T-cell (primary cell): ENCODE measurements around the gene MIPOL1. TPM values are rescaled to one million over a fixed set of nuclear protein-coding genes. Genes with fewer than 3 reads are reported as not detected.

Experiments used
- ATAC-seq, 4 experiments: fragments of 200-7000 bp in 3 of 4; fragments of 150-1000 bp in 1 of 4; cut with Tn5 transposase; replicated peaks in 1 of 4; 1 replicate in 3 of 4; 2 replicates in 1 of 4; pipeline ENCODE4 v1.10.0; 2021; ENCODE audit warnings: moderate library complexity in 3 of 4, mild to moderate bottlenecking in 2 of 4, moderate number of reproducible peaks in 1 of 4
- CTCF ChIA-PET, 2 donors: fragments of 300-600 bp; sonication (Branson Sonifier 250); formaldehyde crosslinking; loops; one replicate each; lab custom pipeline; 2022; ENCODE audit warnings: antibody characterized with exemption in 2 of 2; lab: Charles Lee
- POLR2A ChIA-PET, 2 donors: fragments of 300-600 bp; sonication (Branson Sonifier 250); formaldehyde crosslinking; loops; one replicate each; lab custom pipeline; 2022; ENCODE audit warnings: antibody characterized with exemption in 2 of 2; lab: Charles Lee
- DNase-seq, 35 experiments: peaks; one replicate each; pipeline versions ENCODE4 v3.0.0 to v3.0.0-alpha.2; 2013 to 2023
- H3K27ac ChIP-seq: one replicate; pipeline ENCODE4 v1.5.1; 2013; ENCODE audit warnings: low read length
- H3K27me3 ChIP-seq, 2 experiments: replicated peaks in 1 of 2; 1 replicate in 1 of 2; 2 replicates in 1 of 2; pipeline versions ENCODE4 v1.6.1 to v1.7.0; 2013; ENCODE audit warnings: low read length in 1 of 2, mixed read lengths in 1 of 2; ENCODE audit not compliant: control insufficient read depth in 2 of 2, insufficient read depth in 2 of 2; ENCODE audit errors: extremely low read depth in 1 of 2
- H3K36me3 ChIP-seq, 2 donors: 1 replicate in 1 of 2; 2 replicates in 1 of 2; pipeline versions ENCODE4 v1.6.1 to v1.7.0; 2013; ENCODE audit warnings: low read length in 1 of 2; ENCODE audit not compliant: control insufficient read depth in 2 of 2, insufficient read depth in 1 of 2; ENCODE audit errors: extremely low read depth in 1 of 2
- H3K4me1 ChIP-seq, 2 experiments: 1 replicate in 1 of 2; 2 replicates in 1 of 2; pipeline versions ENCODE4 v1.6.1 to v1.7.0; 2013; ENCODE audit warnings: low read length in 2 of 2, mixed read lengths in 1 of 2; ENCODE audit not compliant: insufficient read depth in 2 of 2, control insufficient read depth in 1 of 2; ENCODE audit errors: extremely low read depth in 1 of 2
- H3K4me3 ChIP-seq, 2 donors: 1 replicate in 1 of 2; 2 replicates in 1 of 2; pipeline versions ENCODE4 v1.5.1 to v1.7.0; 2013; ENCODE audit warnings: mild to moderate bottlenecking in 2 of 2, low read length in 1 of 2, moderate library complexity in 1 of 2; ENCODE audit not compliant: control insufficient read depth in 1 of 2; ENCODE audit errors: extremely low read depth in 1 of 2
- H3K9me3 ChIP-seq: 2 replicates; pipeline ENCODE4 v1.7.0; 2013
- H3K27ac Mint-ChIP-seq, 2 donors: one replicate each; pipeline ENCODE4 v1.8.0; 2020 to 2021; ENCODE audit warnings: mild to moderate bottlenecking in 2 of 2, mixed read lengths in 2 of 2
- H3K27me3 Mint-ChIP-seq, 2 donors: one replicate each; pipeline ENCODE4 v1.8.0; 2021 to 2022; ENCODE audit warnings: mixed read lengths in 2 of 2
- H3K36me3 Mint-ChIP-seq: one replicate; pipeline ENCODE4 v1.8.0; 2021; ENCODE audit warnings: mixed read lengths
- H3K4me1 Mint-ChIP-seq, 3 donors: one replicate each; pipeline ENCODE4 v1.8.0; 2020 to 2022; ENCODE audit warnings: mixed read lengths in 3 of 3, mild to moderate bottlenecking in 1 of 3
- H3K4me3 Mint-ChIP-seq, 3 donors: one replicate each; pipeline ENCODE4 v1.8.0; 2020 to 2022; ENCODE audit warnings: mild to moderate bottlenecking in 3 of 3, mixed read lengths in 3 of 3, moderate library complexity in 3 of 3
- H3K9me3 Mint-ChIP-seq, 3 donors: one replicate each; pipeline ENCODE4 v1.8.0; 2020 to 2022; ENCODE audit warnings: mixed read lengths in 3 of 3
- WGBS: methylation state at CpG from one replicate; pipeline ENCODE4 v1.1.5; 2013; ENCODE audit warnings: missing lambda C conversion rate; ENCODE audit not compliant: insufficient coverage; 5-methylcytosine and 5-hydroxymethylcytosine counted together
- total RNA-seq, 35 experiments: library from RNA in 6 of 35; stranded (reverse) in 6 of 35; fragments of 120-200 nt in 1 of 35; gene quantifications; one replicate each; pipeline versions ENCODE4 v1.2.1 to v1.2.4 and lab custom pipeline; 2013 to 2026

MIPOL1 gene
- total RNA-seq, 5 donors from 2014 or later (not counting 1 experiment from before 2014, with no cell fraction given), result 0.20 to 0.49 (median 0.29) TPM; not detected in 1

DNA sequence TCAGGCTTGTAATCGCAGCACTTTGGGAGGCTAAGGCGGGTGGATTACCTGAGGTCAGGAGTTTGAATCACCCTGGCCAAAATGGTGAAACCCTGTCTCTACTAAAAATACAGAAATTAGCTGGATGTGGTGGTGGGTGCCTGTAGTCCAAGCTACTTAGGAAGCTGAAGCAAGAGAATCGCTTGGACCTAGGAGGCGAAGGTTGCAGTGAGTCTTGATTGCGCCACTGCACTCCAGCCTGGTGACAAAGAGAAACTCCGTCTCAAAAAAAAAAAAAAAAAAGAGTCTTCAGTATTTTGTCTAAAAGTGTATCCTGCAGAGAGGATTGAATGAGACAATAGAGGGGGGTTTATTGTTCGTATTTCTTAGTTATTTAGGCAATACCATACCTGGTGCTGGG lies 372.0 kb downstream of the MIPOL1 start:
- 96% methylated on average over 4 of the region's 7 CpGs for WGBS
- H3K27me3 ChIP-seq, result no peaks in the 10 kb centered on the region
- no peak overlapping the region for H3K27ac Mint-ChIP-seq
- no peaks in the 10 kb centered on the region for H3K9me3 ChIP-seq
- ChIA-PET POLR2A (interaction anchor here in 1 of 2 donors (0.6 kb wide), 1 partner anchor 77 kb away, joined by 3 read pairs; no protein-coding TSS in a partner anchor), CTCF (interaction anchor here in 1 of 2 donors (0.8 kb wide), 1 partner anchor 11 kb away, joined by 3 read pairs; no protein-coding TSS in a partner anchor)
- H3K4me1 ChIP-seq, result no peaks in the 10 kb centered on the region
- H3K36me3 Mint-ChIP-seq, result no peaks in the 10 kb centered on the region
- H3K4me1 Mint-ChIP-seq, result no peaks in the 10 kb centered on the region
- no peak overlapping the region for H3K4me3 Mint-ChIP-seq
- H3K27ac ChIP-seq, result no peak overlapping the region
- DNase-seq (no peak), ATAC-seq (no peak)
- peaks cover 0 to 1% of the 10 kb centered on the region in 2 donors for H3K27me3 Mint-ChIP-seq
- no peak overlapping the region for H3K4me3 ChIP-seq
- no peaks in the 10 kb centered on the region for H3K36me3 ChIP-seq
- peaks cover 0 to 10% (median 3%) of the 10 kb centered on the region in 3 donors for H3K9me3 Mint-ChIP-seq

- ChIA-PET CTCF (no interaction called here), POLR2A (no interaction called here)
- no peak overlapping the region for H3K27ac ChIP-seq
- DNase-seq (no peak), ATAC-seq (no peak)
- Mint-ChIP-seq H3K27me3 (peaks cover 0 to 1% of the 10 kb centered on the region in 2 donors), H3K36me3 (no peaks in the 10 kb centered on the region), H3K9me3 (peaks cover 0 to 18% (median 3%) of the 10 kb centered on the region in 3 donors), H3K4me3 (no peak overlapping the region), H3K4me1 (no peaks in the 10 kb centered on the region), H3K27ac (no peak overlapping the region)
- H3K27me3 ChIP-seq, result no peaks in the 10 kb centered on the region
- 92% methylated on average over 3 of the region's 4 CpGs for WGBS
- no peak overlapping the region for H3K4me3 ChIP-seq
- no peaks in the 10 kb centered on the region for H3K36me3 ChIP-seq
- H3K4me1 ChIP-seq, result no peaks in the 10 kb centered on the region
- no peaks in the 10 kb centered on the region for H3K9me3 ChIP-seq
Observed at GRCh38 chr14:37571391-37571790, 373.7 kb downstream of the MIPOL1 start.

DNA sequence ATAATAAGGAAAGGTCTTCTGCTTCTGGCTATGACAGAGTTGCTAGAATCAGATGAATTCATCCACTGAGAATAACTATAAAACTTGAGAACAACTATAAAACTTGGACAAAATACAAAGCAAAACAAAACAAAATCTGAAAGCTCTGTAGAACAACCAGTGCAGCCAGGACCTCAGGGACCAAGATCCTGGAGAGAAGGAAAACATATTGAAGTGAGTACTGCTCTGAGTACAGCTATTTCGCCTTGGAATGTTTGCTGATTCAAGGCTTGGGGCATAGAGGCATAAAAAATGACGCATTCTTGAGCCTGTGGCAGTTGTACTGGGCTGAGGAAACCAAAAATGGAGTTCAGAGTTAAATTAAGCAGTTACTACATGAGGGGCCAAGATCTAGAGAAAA lies 375.6 kb downstream of the MIPOL1 start:
- no peaks in the 10 kb centered on the region for H3K9me3 ChIP-seq
- no peak overlapping the region for H3K27ac ChIP-seq
- Mint-ChIP-seq H3K9me3 (peaks cover 0 to 18% (median 3%) of the 10 kb centered on the region in 3 donors), H3K4me1 (no peaks in the 10 kb centered on the region), H3K4me3 (no peak overlapping the region), H3K27me3 (peaks cover 0 to 3% of the 10 kb centered on the region in 2 donors), H3K27ac (no peak overlapping the region), H3K36me3 (no peaks in the 10 kb centered on the region)
- peaks cover 0 to 3% of the 10 kb centered on the region in 2 experiments for H3K27me3 ChIP-seq
- no peaks in the 10 kb centered on the region for H3K4me1 ChIP-seq
- WGBS, result 85% methylated on average over 2 of the region's 2 CpGs
- ChIA-PET CTCF (no interaction called here), POLR2A (interaction anchor here (0.6 kb wide), 2 partner anchors 15 to 233 kb away, joined by 3 to 4 read pairs; no protein-coding TSS in a partner anchor)
- H3K4me3 ChIP-seq, result no peak overlapping the region
- no peaks in the 10 kb centered on the region for H3K36me3 ChIP-seq
- DNase-seq, result no peak
- no peak for ATAC-seq

GRCh38 chr14:37579274-37579673 lies 381.5 kb downstream of the MIPOL1 start:
- Histone ChIP-seq H3K9me3 (no peaks in the 10 kb centered on the region), H3K27ac (no peak overlapping the region), H3K36me3 (no peaks in the 10 kb centered on the region), H3K27me3 (peaks cover 6 to 17% of the 10 kb centered on the region in 2 experiments), H3K4me1 (no peaks in the 10 kb centered on the region), H3K4me3 (no peak overlapping the region)
- Mint-ChIP-seq H3K4me3 (no peak overlapping the region), H3K27me3 (peaks cover 9 to 16% of the 10 kb centered on the region in 2 donors), H3K36me3 (no peaks in the 10 kb centered on the region), H3K27ac (no peak overlapping the region), H3K4me1 (no peaks in the 10 kb centered on the region), H3K9me3 (peaks cover 0 to 10% (median 0%) of the 10 kb centered on the region in 3 donors)
- POLR2A ChIA-PET, result no interaction called here
- 64% methylated on average over 7 of the region's 9 CpGs for WGBS
- ATAC-seq, result no peak
- no peak for DNase-seq
- CTCF ChIA-PET, result no interaction called here

DNA sequence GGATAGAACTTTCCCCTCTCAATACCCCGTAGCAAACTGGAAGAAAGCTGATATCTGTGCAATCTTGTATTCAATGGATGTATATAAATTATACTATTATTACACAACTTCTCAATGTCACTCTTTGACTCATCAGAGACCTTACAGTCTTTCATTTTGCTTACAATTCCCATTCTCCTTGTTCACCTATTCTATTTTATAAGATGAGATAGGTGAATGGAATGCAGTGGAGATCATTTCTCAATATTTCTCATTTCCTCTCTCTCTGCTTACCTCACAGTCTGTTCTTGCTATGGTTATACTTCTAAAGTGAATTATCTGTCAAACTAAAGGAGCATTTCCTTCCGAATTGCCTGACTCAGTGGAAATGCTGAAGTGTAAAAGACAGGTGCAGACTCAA lies 382.4 kb downstream of the MIPOL1 start:
- Mint-ChIP-seq H3K4me3 (no peak overlapping the region), H3K27me3 (peaks cover 14 to 16% of the 10 kb centered on the region in 2 donors), H3K36me3 (no peaks in the 10 kb centered on the region), H3K27ac (no peak overlapping the region), H3K4me1 (no peaks in the 10 kb centered on the region), H3K9me3 (peaks cover 0 to 4% (median 0%) of the 10 kb centered on the region in 3 donors)
- WGBS, result no CpG with 5 or more reads among the region's 2 CpGs
- DNase-seq (no peak), ATAC-seq (no peak)
- no peaks in the 10 kb centered on the region for H3K36me3 ChIP-seq
- POLR2A ChIA-PET, result no interaction called here
- H3K4me1 ChIP-seq, result no peaks in the 10 kb centered on the region
- no peak overlapping the region for H3K27ac ChIP-seq
- no peaks in the 10 kb centered on the region for H3K9me3 ChIP-seq
- no peak overlapping the region for H3K4me3 ChIP-seq
- peaks cover 6 to 26% of the 10 kb centered on the region in 2 experiments for H3K27me3 ChIP-seq
- CTCF ChIA-PET, result no interaction called here

DNA sequence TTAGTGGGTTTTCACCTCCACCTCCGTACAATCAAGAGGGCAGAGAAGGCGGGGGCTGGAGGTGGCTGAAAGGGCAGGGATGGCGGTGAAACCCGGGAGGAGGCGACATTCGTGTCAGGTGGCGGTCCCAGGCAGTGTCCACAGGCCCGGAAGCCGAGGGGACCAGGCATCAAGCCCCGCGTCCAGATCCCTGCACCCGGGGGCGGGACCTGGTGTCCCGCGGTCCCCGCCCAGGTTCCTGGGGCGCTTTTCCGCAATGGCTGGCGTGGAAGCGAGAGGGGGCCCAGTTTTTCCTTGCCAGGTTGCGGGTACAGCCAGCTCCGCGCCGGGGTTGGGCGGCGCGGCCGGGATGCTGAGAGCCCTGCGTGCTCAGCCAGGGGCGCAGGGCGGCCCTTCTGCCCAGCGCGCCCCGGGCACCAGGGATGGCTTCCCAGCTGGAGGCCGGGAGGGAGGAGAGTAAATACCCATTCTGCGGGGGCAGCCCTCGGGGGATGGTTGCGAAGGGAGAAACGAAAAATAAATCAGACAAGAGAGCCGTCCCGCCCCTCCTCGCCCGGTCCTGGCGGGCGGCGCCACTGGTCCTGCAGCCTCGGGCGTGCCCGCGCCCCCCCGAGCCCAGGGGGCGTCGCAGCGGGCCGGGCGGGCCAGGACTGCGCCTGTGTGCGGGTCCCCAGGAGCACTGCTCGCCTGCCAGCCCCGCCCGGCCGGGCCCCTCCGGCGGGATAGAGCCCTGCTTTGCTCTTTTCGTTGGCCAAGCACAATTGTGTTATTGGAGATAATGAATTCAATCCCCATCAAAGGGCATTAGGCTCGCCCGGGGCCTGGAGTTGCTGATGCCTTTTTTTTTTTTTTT lies 385.8 kb downstream of the MIPOL1 start:
- CTCF ChIA-PET, result no interaction called here
- Mint-ChIP-seq H3K4me3 (no peak overlapping the region), H3K36me3 (no peaks in the 10 kb centered on the region), H3K27me3 (peaks cover 41 to 43% of the 10 kb centered on the region in 2 donors), H3K9me3 (peaks cover 0 to 3% (median 0%) of the 10 kb centered on the region in 3 donors), H3K27ac (no peak overlapping the region), H3K4me1 (no peaks in the 10 kb centered on the region)
- H3K27me3 ChIP-seq, result peaks cover 18 to 43% of the 10 kb centered on the region in 2 experiments
- no peak overlapping the region for H3K27ac ChIP-seq
- WGBS, result 9% methylated on average over 55 of the region's 67 CpGs
- DNase-seq (no peak), ATAC-seq (no peak)
- no peaks in the 10 kb centered on the region for H3K36me3 ChIP-seq
- no peaks in the 10 kb centered on the region for H3K4me1 ChIP-seq
- POLR2A ChIA-PET, result no interaction called here
- H3K4me3 ChIP-seq, result no peak overlapping the region
- H3K9me3 ChIP-seq, result no peaks in the 10 kb centered on the region
